ENCODE data around the gene CP.

DNA sequence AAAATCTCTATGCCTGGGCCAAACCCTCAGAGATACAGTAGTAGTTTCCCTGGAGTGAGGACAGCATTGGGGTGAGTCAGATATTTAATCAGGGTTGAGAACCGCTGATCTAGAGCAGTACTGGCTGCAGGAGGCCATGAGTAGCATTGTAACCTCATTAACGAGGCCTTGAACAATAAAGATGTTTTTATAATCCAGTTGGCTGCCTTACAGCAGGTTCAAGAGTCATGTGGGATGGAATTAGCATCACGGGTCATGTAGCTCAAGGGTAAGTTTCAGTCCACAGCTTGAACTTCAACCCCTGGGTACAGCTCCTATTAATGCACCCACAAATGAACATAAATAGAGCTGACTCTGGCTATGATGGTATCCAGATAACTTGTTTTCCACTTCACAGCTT is 87.1 kb downstream of the CP start:
- no peak for TF ChIP-seq CTCF (IDR thresholded peaks at IDR 0.05)
- no peak for TF ChIP-seq POLR2A (IDR thresholded peaks at IDR 0.05)

Measured in right lobe of liver (tissue), 4 donors.